T-cell (primary cell): Measurements from ENCODE around the gene LUZP1. TPM values are rescaled to one million over a fixed set of nuclear protein-coding genes. Genes with fewer than 3 reads are reported as not detected.

Source experiments
- ATAC-seq, 4 experiments: fragments of 200-7000 bp in 3 of 4; fragments of 150-1000 bp in 1 of 4; cut with Tn5 transposase; replicated peaks in 1 of 4; 1 replicate in 3 of 4; 2 replicates in 1 of 4; pipeline ENCODE4 v1.10.0; 2021; ENCODE audit warnings: moderate library complexity in 3 of 4, mild to moderate bottlenecking in 2 of 4, moderate number of reproducible peaks in 1 of 4
- CTCF ChIA-PET, 2 donors: fragments of 300-600 bp; sonication (Branson Sonifier 250); formaldehyde crosslinking; loops; one replicate each; lab custom pipeline; 2022; ENCODE audit warnings: antibody characterized with exemption in 2 of 2; lab: Charles Lee
- POLR2A ChIA-PET, 2 donors: fragments of 300-600 bp; sonication (Branson Sonifier 250); formaldehyde crosslinking; loops; one replicate each; lab custom pipeline; 2022; ENCODE audit warnings: antibody characterized with exemption in 2 of 2; lab: Charles Lee
- DNase-seq, 35 experiments: peaks; one replicate each; pipeline versions ENCODE4 v3.0.0 to v3.0.0-alpha.2; 2013 to 2023
- H3K27ac ChIP-seq: one replicate; pipeline ENCODE4 v1.5.1; 2013; ENCODE audit warnings: low read length
- H3K27me3 ChIP-seq, 2 experiments: replicated peaks in 1 of 2; 1 replicate in 1 of 2; 2 replicates in 1 of 2; pipeline versions ENCODE4 v1.6.1 to v1.7.0; 2013; ENCODE audit warnings: low read length in 1 of 2, mixed read lengths in 1 of 2; ENCODE audit not compliant: control insufficient read depth in 2 of 2, insufficient read depth in 2 of 2; ENCODE audit errors: extremely low read depth in 1 of 2
- H3K36me3 ChIP-seq, 2 donors: 1 replicate in 1 of 2; 2 replicates in 1 of 2; pipeline versions ENCODE4 v1.6.1 to v1.7.0; 2013; ENCODE audit warnings: low read length in 1 of 2; ENCODE audit not compliant: control insufficient read depth in 2 of 2, insufficient read depth in 1 of 2; ENCODE audit errors: extremely low read depth in 1 of 2
- H3K4me1 ChIP-seq, 2 experiments: 1 replicate in 1 of 2; 2 replicates in 1 of 2; pipeline versions ENCODE4 v1.6.1 to v1.7.0; 2013; ENCODE audit warnings: low read length in 2 of 2, mixed read lengths in 1 of 2; ENCODE audit not compliant: insufficient read depth in 2 of 2, control insufficient read depth in 1 of 2; ENCODE audit errors: extremely low read depth in 1 of 2
- H3K4me3 ChIP-seq, 2 donors: 1 replicate in 1 of 2; 2 replicates in 1 of 2; pipeline versions ENCODE4 v1.5.1 to v1.7.0; 2013; ENCODE audit warnings: mild to moderate bottlenecking in 2 of 2, low read length in 1 of 2, moderate library complexity in 1 of 2; ENCODE audit not compliant: control insufficient read depth in 1 of 2; ENCODE audit errors: extremely low read depth in 1 of 2
- H3K9me3 ChIP-seq: 2 replicates; pipeline ENCODE4 v1.7.0; 2013
- H3K27ac Mint-ChIP-seq, 2 donors: one replicate each; pipeline ENCODE4 v1.8.0; 2020 to 2021; ENCODE audit warnings: mild to moderate bottlenecking in 2 of 2, mixed read lengths in 2 of 2
- H3K27me3 Mint-ChIP-seq, 2 donors: one replicate each; pipeline ENCODE4 v1.8.0; 2021 to 2022; ENCODE audit warnings: mixed read lengths in 2 of 2
- H3K36me3 Mint-ChIP-seq: one replicate; pipeline ENCODE4 v1.8.0; 2021; ENCODE audit warnings: mixed read lengths
- H3K4me1 Mint-ChIP-seq, 3 donors: one replicate each; pipeline ENCODE4 v1.8.0; 2020 to 2022; ENCODE audit warnings: mixed read lengths in 3 of 3, mild to moderate bottlenecking in 1 of 3
- H3K4me3 Mint-ChIP-seq, 3 donors: one replicate each; pipeline ENCODE4 v1.8.0; 2020 to 2022; ENCODE audit warnings: mild to moderate bottlenecking in 3 of 3, mixed read lengths in 3 of 3, moderate library complexity in 3 of 3
- H3K9me3 Mint-ChIP-seq, 3 donors: one replicate each; pipeline ENCODE4 v1.8.0; 2020 to 2022; ENCODE audit warnings: mixed read lengths in 3 of 3
- WGBS: methylation state at CpG from one replicate; pipeline ENCODE4 v1.1.5; 2013; ENCODE audit warnings: missing lambda C conversion rate; ENCODE audit not compliant: insufficient coverage; 5-methylcytosine and 5-hydroxymethylcytosine counted together
- total RNA-seq, 35 experiments: library from RNA in 6 of 35; stranded (reverse) in 6 of 35; fragments of 120-200 nt in 1 of 35; gene quantifications; one replicate each; pipeline versions ENCODE4 v1.2.1 to v1.2.4 and lab custom pipeline; 2013 to 2026

Gene LUZP1
- total RNA-seq, 5 donors from 2014 or later (not counting 1 experiment from before 2014, with no cell fraction given), result 18.8 to 24.8 (median 19.7) TPM

DNA sequence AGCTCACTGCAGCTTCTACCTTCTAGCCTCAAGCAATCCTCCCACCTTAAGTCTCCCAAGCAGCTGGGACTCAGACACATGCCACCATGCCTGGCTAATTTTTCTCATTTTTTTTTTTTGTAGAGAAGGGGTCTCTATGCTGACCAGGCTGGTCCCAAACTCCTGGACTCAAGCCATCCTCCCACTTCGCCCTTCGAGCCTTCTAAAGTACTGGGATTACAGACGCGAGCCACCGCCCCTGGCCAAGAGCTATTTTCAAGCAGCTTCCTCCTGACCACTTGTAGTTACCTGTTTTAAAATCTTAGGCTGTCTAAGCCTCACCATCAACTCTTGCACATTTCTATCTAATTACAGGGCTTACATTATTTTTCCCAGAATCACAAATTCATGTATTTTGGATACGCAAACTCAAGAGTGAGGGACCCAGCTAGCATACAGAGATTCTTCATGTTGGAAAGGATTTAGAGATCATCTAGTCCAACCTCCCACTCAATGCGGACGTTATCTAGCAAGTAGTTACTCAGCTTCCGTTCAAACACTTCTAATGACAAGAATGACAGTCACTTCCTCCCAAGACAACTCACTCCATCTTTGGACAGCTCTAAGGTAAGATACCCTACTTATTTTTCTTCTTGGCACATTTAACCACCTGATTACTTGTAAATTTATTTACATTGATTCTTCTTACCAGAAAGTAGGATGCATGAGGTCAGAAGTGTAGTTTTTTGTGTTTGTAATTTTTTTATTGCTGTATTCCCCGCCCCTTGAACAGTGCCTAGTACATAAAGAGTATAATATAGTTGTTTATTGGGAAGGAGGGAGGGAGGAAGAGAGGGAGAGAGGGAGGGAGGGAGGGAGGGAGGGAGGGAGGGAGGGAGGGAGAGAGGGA is 65.4 kb downstream of the LUZP1 start:
- CTCF ChIA-PET, result interaction anchor here (0.8 to 2.7 kb wide), 8 partner anchors 16 to 84 kb away, joined by 3 to 32 read pairs (median 4); no protein-coding TSS in a partner anchor
- H3K9me3 ChIP-seq, result no peaks in the 10 kb centered on the region
- DNase-seq (peak in 12 of 35 experiments; percentile 1 to 69 (median 10)), ATAC-seq (peak; percentile 81 to 90 (median 86))
- H3K27ac ChIP-seq, result peak overlapping the region; percentile 72
- H3K27me3 ChIP-seq, result no peaks in the 10 kb centered on the region
- peak overlapping the region; percentile 33 to 58 (median 57) for H3K4me3 Mint-ChIP-seq
- H3K4me1 ChIP-seq, result peaks cover 10 to 29% of the 10 kb centered on the region in 2 experiments
- no peaks in the 10 kb centered on the region for H3K9me3 Mint-ChIP-seq
- peak overlapping the region; percentile 89 to 95 for H3K27ac Mint-ChIP-seq
- H3K4me1 Mint-ChIP-seq, result peaks cover 40 to 69% (median 57%) of the 10 kb centered on the region in 3 donors
- peaks cover 0 to 9% of the 10 kb centered on the region in 2 donors for H3K36me3 ChIP-seq
- no peaks in the 10 kb centered on the region for H3K27me3 Mint-ChIP-seq
- POLR2A ChIA-PET, result interaction anchor here (0.7 to 2.0 kb wide), 3 partner anchors 8 to 76 kb away, joined by 5 to 14 read pairs (median 5); no protein-coding TSS in a partner anchor
- 40% methylated on average over 8 of the region's 10 CpGs for WGBS
- no peak overlapping the region for H3K4me3 ChIP-seq
- H3K36me3 Mint-ChIP-seq, result peaks cover 20% of the 10 kb centered on the region

DNA sequence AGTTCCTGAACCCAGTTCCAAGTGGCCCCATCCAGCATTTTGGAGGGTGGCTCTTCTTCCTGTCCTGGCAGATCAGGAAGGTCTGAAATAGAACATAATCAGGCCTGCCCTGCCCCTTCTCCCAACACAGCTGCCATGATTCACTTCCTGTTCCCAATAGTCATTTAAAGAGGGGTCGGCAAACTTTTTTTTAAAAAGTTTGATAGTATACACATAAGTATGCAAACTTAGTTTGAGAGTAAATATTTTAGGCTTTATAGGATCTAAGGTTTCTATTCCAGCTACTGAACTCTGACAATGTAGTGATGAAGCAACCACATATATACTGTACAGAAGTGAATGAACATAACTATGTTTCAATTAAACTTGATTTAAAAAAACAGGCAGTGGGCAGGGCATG is 66.4 kb downstream of the LUZP1 start:
- Histone ChIP-seq H3K4me3 (no peak overlapping the region), H3K36me3 (peaks cover 0 to 4% of the 10 kb centered on the region in 2 donors), H3K27me3 (no peaks in the 10 kb centered on the region), H3K27ac (peak overlapping the region; percentile 72), H3K9me3 (no peaks in the 10 kb centered on the region), H3K4me1 (peaks cover 10 to 29% of the 10 kb centered on the region in 2 experiments)
- Mint-ChIP-seq H3K27me3 (no peaks in the 10 kb centered on the region), H3K36me3 (peaks cover 12% of the 10 kb centered on the region), H3K9me3 (no peaks in the 10 kb centered on the region), H3K27ac (peak overlapping the region; percentile 49 to 95), H3K4me1 (peaks cover 41 to 70% (median 58%) of the 10 kb centered on the region in 3 donors), H3K4me3 (no peak overlapping the region)
- POLR2A ChIA-PET, result interaction anchor here (0.6 to 2.0 kb wide), 4 partner anchors 9 to 77 kb away, joined by 3 to 14 read pairs (median 5); no protein-coding TSS in a partner anchor
- ATAC-seq, result no peak
- CTCF ChIA-PET, result interaction anchor here (0.8 to 2.7 kb wide), 6 partner anchors 17 to 85 kb away, joined by 3 to 32 read pairs (median 10); no protein-coding TSS in a partner anchor
- DNase-seq, result no peak
- no CpG with 5 or more reads among the region's 1 CpG for WGBS

GRCh38 chr1:23101887-23102286 is 66.8 kb downstream of the LUZP1 start:
- Mint-ChIP-seq H3K27ac (peak overlapping the region; percentile 49 to 95), H3K27me3 (no peaks in the 10 kb centered on the region), H3K4me3 (no peak overlapping the region), H3K9me3 (no peaks in the 10 kb centered on the region), H3K4me1 (peaks cover 41 to 68% (median 56%) of the 10 kb centered on the region in 3 donors), H3K36me3 (peaks cover 10% of the 10 kb centered on the region)
- peaks cover 10 to 29% of the 10 kb centered on the region in 2 experiments for H3K4me1 ChIP-seq
- H3K9me3 ChIP-seq, result no peaks in the 10 kb centered on the region
- DNase-seq, result no peak
- CTCF ChIA-PET, result interaction anchor here (1.0 to 9.0 kb wide), 5 partner anchors 17 to 83 kb away, joined by 3 to 281 read pairs (median 18); no protein-coding TSS in a partner anchor
- POLR2A ChIA-PET, result interaction anchor here in 1 of 2 donors (2.0 kb wide), 1 partner anchor 17 kb away, joined by 14 read pairs; no protein-coding TSS in a partner anchor
- H3K4me3 ChIP-seq, result no peak overlapping the region
- ATAC-seq, result no peak
- no peaks in the 10 kb centered on the region for H3K27me3 ChIP-seq
- H3K27ac ChIP-seq, result peak overlapping the region; percentile 72
- WGBS, result no CpG with 5 or more reads among the region's 2 CpGs
- H3K36me3 ChIP-seq, result peaks cover 0 to 2% of the 10 kb centered on the region in 2 donors

GRCh38 chr1:23101101-23101827 is 67.4 kb downstream of the LUZP1 start:
- H3K27ac ChIP-seq, result peak overlapping the region; percentile 72
- no peak overlapping the region for H3K4me3 ChIP-seq
- no peaks in the 10 kb centered on the region for H3K9me3 Mint-ChIP-seq
- WGBS, result 97% methylated on average over 3 of the region's 3 CpGs
- peak overlapping the region; percentile 49 to 84 for H3K27ac Mint-ChIP-seq
- CTCF ChIA-PET, result interaction anchor here (0.7 to 9.0 kb wide), 8 partner anchors 7 to 84 kb away, joined by 3 to 281 read pairs (median 6); no protein-coding TSS in a partner anchor
- H3K9me3 ChIP-seq, result no peaks in the 10 kb centered on the region
- ATAC-seq (no peak), DNase-seq (no peak)
- no peaks in the 10 kb centered on the region for H3K36me3 ChIP-seq
- no peak overlapping the region for H3K4me3 Mint-ChIP-seq
- peaks cover 41 to 64% (median 53%) of the 10 kb centered on the region in 3 donors for H3K4me1 Mint-ChIP-seq
- H3K27me3 ChIP-seq, result no peaks in the 10 kb centered on the region
- H3K4me1 ChIP-seq, result peaks cover 10 to 29% of the 10 kb centered on the region in 2 experiments
- no peaks in the 10 kb centered on the region for H3K27me3 Mint-ChIP-seq
- POLR2A ChIA-PET, result interaction anchor here in 1 of 2 donors (1.0 kb wide), 1 partner anchor 67 kb away, joined by 5 read pairs; the partner anchor contains the start of gene LUZP1
- peaks cover 5% of the 10 kb centered on the region for H3K36me3 Mint-ChIP-seq

GRCh38 chr1:23100074-23100748 is 68.4 kb downstream of the LUZP1 start:
- Mint-ChIP-seq H3K9me3 (no peaks in the 10 kb centered on the region), H3K27me3 (no peaks in the 10 kb centered on the region), H3K4me1 (peaks cover 41 to 60% (median 53%) of the 10 kb centered on the region in 3 donors), H3K36me3 (peaks cover 3% of the 10 kb centered on the region), H3K27ac (peak overlapping the region; percentile 49 to 84), H3K4me3 (peak overlapping the region in 1 of 3 donors; percentile 18)
- DNase-seq (peak in 29 of 35 experiments; percentile 13 to 60 (median 31)), ATAC-seq (peak; percentile 52 to 77 (median 65))
- ChIA-PET CTCF (interaction anchor here (0.6 to 9.0 kb wide), 11 partner anchors 8 to 537 kb away, joined by 3 to 281 read pairs (median 7); no protein-coding TSS in a partner anchor), POLR2A (interaction anchor here (0.6 to 2.1 kb wide), 4 partner anchors 19 to 84 kb away, joined by 3 to 21 read pairs (median 8); partner anchors contain the start of gene LUZP1 (in 1 of the 2))
- no peaks in the 10 kb centered on the region for H3K36me3 ChIP-seq
- H3K27me3 ChIP-seq, result no peaks in the 10 kb centered on the region
- peak overlapping the region; percentile 37 for H3K27ac ChIP-seq
- no CpG with 5 or more reads among the region's 3 CpGs for WGBS
- H3K9me3 ChIP-seq, result no peaks in the 10 kb centered on the region
- H3K4me3 ChIP-seq, result no peak overlapping the region
- peaks cover 10 to 29% of the 10 kb centered on the region in 2 experiments for H3K4me1 ChIP-seq
